Chondrocyte (in vitro differentiated cells): Measurements from ENCODE around the gene ANKRD40CL. TPM values are rescaled to one million over a fixed set of nuclear protein-coding genes. Genes with fewer than 3 reads are reported as not detected.

Experiments
- DNase-seq: peaks from one replicate; pipeline ENCODE4 v3.0.0; 2021; ENCODE audit warnings: mixed read lengths, low spot score
- H3K27ac Mint-ChIP-seq: one replicate; pipeline ENCODE4 v1.8.0; 2021; ENCODE audit warnings: mild to moderate bottlenecking, moderate library complexity, mixed read lengths; ENCODE audit not compliant: unreplicated experiment
- H3K27me3 Mint-ChIP-seq: 2 replicates; pipeline ENCODE4 v1.8.0; 2021; ENCODE audit warnings: low read depth, mixed read lengths
- H3K36me3 Mint-ChIP-seq: 2 replicates; pipeline ENCODE4 v1.8.0; 2021; ENCODE audit warnings: low read depth, mixed read lengths
- H3K4me1 Mint-ChIP-seq: 2 replicates; pipeline ENCODE4 v1.8.0; 2021; ENCODE audit warnings: low read depth, mild to moderate bottlenecking, mixed read lengths
- H3K4me3 Mint-ChIP-seq: one replicate; pipeline ENCODE4 v1.8.0; 2021; ENCODE audit warnings: mild to moderate bottlenecking, moderate library complexity, mixed read lengths; ENCODE audit not compliant: unreplicated experiment
- H3K9me3 Mint-ChIP-seq: 2 replicates; pipeline ENCODE4 v1.8.0; 2021; ENCODE audit warnings: low read depth, mixed read lengths
- CTCF ChIP-seq: fragments of 200-600 bp; sonication (generic); IDR thresholded peaks from 2 replicates; pipeline ENCODE4 v1.5.0; 2021; ENCODE audit warnings: antibody characterized with exemption, mild to moderate bottlenecking, moderate library complexity
- total RNA-seq: library from RNA; stranded (reverse); gene quantifications from 3 replicates; pipeline ENCODE4 v1.2.1, GENCODE V29; 2021

ANKRD40CL gene
- total RNA-seq, 1 donor from 2014 or later, result not detected

DNA sequence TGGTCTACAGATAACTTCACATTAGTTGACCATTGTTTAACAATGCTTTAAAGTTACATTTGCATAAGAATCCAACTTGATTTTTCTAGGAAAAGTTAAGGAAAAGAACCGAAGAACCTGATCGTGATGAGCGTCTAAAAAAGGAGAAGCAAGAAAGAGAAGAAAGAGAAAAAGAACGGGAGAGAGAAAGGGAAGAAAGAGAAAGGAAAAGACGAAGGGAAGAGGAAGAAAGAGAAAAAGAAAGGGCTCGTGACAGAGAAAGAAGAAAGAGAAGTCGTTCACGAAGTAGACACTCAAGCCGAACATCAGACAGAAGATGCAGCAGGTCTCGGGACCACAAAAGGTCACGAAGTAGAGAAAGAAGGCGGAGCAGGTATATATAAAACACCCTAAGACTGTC lies 21.7 kb downstream of the ANKRD40CL start:
- Mint-ChIP-seq H3K4me1 (peaks cover 5% of the 10 kb centered on the region), H3K9me3 (no peaks in the 10 kb centered on the region), H3K4me3 (no peak overlapping the region), H3K27ac (peak overlapping the region; percentile 18), H3K36me3 (peaks cover 47% of the 10 kb centered on the region), H3K27me3 (no peaks in the 10 kb centered on the region)
- DNase-seq, result no peak
- no peak for TF ChIP-seq CTCF

DNA sequence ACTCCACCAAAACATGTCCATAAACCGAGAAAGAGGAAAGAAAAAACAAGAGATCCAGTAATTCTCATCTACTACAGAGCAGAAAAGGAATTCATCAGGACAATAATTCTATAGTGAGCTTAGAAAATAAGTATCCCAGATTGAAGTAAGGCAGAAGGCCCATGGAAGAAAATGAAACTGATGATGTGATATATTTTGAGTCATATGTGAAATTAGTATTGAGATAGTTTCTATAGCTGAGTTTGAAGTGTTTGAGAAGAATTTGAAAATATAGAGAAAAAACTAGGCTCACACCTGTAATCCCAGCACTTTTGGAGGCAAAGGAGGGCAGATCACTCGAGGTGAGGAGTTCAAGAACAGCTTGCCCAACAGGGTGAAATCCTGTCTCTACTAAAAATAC lies 28.2 kb downstream of the ANKRD40CL start:
- Mint-ChIP-seq H3K36me3 (peaks cover 32% of the 10 kb centered on the region), H3K27ac (no peak overlapping the region), H3K27me3 (no peaks in the 10 kb centered on the region), H3K4me1 (peaks cover 25% of the 10 kb centered on the region), H3K4me3 (no peak overlapping the region), H3K9me3 (no peaks in the 10 kb centered on the region)
- DNase-seq, result no peak
- no peak for TF ChIP-seq CTCF

DNA sequence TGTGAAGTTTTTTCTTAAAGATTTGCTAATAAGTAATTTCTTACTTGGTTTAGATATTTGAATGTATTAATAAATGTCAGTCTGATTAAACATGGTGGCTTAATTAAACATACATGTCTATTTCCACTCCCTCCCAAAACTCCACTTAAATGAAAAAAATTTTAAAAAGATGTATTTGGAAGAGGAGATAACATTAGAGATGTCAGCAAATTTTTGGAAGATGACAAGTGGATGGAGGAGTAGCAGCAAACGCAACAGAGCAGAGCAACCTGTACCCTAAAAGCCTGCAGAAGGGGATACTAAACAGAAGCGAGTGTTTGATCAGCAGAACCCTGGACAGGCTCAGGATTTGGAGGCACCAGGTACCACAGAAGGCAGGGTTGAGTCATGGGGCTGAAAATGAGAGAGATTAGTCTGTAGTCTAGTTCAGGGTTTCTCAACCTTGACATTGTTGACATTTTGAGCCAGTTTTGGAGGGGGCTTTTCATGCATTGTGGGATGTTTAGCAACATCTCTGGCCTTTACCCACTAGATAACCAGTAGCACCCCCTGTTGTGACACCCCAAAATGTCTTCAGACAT lies 30.1 kb downstream of the ANKRD40CL start:
- Mint-ChIP-seq H3K36me3 (peaks cover 23% of the 10 kb centered on the region), H3K27me3 (no peaks in the 10 kb centered on the region), H3K4me3 (no peak overlapping the region), H3K27ac (no peak overlapping the region), H3K4me1 (peaks cover 25% of the 10 kb centered on the region), H3K9me3 (no peaks in the 10 kb centered on the region)
- DNase-seq, result no peak
- TF ChIP-seq CTCF, result no peak

DNA sequence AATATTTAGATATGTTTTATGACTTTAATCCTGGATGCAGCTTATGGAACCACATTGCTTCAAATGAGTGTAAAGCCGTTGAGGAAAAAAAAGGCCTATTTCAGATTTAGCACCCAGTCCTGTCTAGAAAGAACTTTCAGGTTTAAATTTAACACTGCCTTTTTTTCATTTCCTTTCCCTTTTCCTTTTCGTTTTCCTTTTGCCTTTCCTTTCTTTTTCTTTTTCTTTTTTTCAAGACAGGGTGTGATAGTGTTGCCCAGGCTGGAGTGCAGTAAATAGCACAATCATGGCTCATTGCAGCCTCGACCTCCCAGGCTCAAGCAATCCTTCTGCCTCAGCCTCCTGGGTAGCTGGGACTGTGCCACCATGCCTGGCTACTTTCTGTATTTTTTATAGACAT lies 32.0 kb downstream of the ANKRD40CL start:
- peaks cover 44% of the 10 kb centered on the region for H3K4me1 Mint-ChIP-seq
- peaks cover 10% of the 10 kb centered on the region for H3K36me3 Mint-ChIP-seq
- no peaks in the 10 kb centered on the region for H3K9me3 Mint-ChIP-seq
- peak overlapping the region; percentile 75 for H3K27ac Mint-ChIP-seq
- no peaks in the 10 kb centered on the region for H3K27me3 Mint-ChIP-seq
- DNase-seq, result no peak
- no peak for TF ChIP-seq CTCF
- no peak overlapping the region for H3K4me3 Mint-ChIP-seq

- Mint-ChIP-seq H3K4me3 (no peak overlapping the region), H3K27ac (peak overlapping the region; percentile 78), H3K4me1 (peaks cover 49% of the 10 kb centered on the region), H3K36me3 (no peaks in the 10 kb centered on the region), H3K9me3 (no peaks in the 10 kb centered on the region), H3K27me3 (no peaks in the 10 kb centered on the region)
- no peak for DNase-seq
- no peak for TF ChIP-seq CTCF
These were observed 35.5 kb downstream of the ANKRD40CL start for GRCh38 chr17:50731575-50732460.
